ENCODE results near the gene EFNB2. TPM values are rescaled to one million over a fixed set of nuclear protein-coding genes. Genes with fewer than 3 reads are reported as not detected.
A peak's percentile ranks its signal among the peaks of the same experiment; 100 is the strongest.

EFNB2 gene
- total RNA-seq, 2 donors from 2014 or later, result 15.5 to 17.4 TPM

DNA sequence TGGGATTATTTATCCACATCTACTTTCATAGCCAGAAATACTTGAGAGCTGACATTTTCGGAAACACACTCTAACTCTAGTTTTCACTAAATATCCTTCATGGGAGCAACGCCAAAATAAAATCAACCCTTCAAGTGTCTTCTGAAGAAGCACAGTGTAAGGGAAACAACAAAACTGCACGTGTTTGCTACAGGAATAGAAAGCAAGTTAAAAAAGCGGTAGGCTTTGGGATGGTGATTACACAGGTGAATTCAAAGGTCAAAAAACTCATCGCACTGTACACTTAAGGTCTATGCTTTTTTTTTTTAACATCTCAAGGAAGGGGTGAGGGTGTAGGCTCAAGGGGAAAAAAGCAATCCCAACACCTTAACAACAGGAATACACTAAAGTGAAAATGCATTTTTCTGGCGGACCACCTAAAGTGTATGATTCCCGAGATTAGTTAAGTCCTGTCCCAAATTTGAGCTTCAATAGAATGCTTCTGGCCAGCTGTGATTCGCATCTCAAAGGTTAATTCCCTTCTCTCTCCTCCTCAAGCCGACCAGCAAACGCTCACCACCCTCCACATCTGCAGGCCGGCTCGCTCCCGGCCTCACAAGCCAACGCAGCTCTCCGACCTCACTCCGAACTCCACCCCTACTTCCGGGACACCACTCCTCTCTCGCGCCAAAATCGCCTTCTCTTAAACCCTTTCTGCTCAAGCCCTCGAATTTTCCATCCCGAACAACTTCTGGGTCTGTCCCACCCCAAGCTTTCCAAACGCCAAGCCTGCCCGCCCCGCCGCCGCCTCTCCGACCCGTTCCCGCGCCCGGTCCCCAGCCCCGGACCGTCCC, 31.4 kb upstream of the EFNB2 start:
- H3K4me3 ChIP-seq, result peak overlapping the region; percentile 78 to 85
- peak overlapping the region; percentile 96 to 99 for H3K27ac ChIP-seq
- TF ChIP-seq, protein P1, sequence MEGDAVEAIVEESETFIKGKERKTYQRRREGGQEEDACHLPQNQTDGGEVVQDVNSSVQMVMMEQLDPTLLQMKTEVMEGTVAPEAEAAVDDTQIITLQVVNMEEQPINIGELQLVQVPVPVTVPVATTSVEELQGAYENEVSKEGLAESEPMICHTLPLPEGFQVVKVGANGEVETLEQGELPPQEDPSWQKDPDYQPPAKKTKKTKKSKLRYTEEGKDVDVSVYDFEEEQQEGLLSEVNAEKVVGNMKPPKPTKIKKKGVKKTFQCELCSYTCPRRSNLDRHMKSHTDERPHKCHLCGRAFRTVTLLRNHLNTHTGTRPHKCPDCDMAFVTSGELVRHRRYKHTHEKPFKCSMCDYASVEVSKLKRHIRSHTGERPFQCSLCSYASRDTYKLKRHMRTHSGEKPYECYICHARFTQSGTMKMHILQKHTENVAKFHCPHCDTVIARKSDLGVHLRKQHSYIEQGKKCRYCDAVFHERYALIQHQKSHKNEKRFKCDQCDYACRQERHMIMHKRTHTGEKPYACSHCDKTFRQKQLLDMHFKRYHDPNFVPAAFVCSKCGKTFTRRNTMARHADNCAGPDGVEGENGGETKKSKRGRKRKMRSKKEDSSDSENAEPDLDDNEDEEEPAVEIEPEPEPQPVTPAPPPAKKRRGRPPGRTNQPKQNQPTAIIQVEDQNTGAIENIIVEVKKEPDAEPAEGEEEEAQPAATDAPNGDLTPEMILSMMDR (IDR thresholded peaks at IDR 0.05), result no peak
- H3K4me1 ChIP-seq, result peaks cover 0 to 52% of the 10 kb centered on the region in 2 donors
- DNase-seq (ENCODE audit: low spot score), result no peak
- H3K36me3 ChIP-seq, result no peaks in the 10 kb centered on the region
- no peaks in the 10 kb centered on the region for H3K9me3 ChIP-seq
- H3K27me3 ChIP-seq, result no peaks in the 10 kb centered on the region

DNA sequence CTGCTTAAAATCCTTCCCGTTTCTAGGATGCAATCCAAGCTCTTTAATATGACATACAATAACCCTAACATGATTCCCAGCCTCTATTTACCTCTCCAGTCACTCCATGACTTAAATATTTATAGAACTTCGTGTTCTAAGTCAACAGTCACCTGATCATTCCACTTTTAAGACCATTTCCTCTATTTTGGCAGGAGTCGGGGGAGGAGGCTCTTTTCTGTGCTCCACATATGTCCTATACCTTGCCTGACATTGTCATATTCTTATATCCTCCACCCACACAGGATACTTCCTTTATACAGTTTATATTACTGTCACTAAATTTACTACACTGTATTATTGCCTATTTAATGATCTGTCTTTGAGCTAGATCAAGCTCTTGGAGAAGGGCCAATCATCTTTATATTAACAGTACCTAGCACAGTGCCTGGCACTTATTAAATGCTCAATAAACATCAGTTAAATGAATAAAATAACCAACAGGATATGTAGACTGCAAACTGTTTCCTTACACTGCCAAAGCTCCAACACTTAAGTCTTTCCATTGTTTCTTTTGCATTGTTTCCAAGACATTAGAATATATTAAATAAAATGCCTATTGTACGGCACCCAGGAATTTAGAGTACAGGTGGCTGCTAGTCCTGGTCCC, 29.8 kb upstream of the EFNB2 start:
- peaks cover 0 to 67% of the 10 kb centered on the region in 2 donors for H3K4me1 ChIP-seq

DNA sequence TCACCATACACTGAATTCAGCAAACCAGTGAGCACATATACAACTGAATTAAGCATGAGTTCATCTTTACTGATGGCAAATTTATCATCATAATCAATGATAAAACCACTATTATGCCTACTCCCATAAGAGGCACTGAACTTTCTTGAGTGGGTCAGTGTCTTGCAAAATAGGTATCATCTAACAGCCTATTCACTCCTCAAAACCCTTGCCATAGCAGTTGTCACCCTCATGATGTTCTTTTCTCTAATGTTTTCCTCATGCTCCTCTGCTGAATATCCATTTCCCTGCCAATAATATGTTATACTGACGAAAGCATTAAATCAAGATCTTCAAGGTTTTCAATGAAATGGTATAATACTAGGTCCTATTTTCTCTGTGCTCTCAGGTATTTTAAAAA, 26.8 kb upstream of the EFNB2 start:
- TF ChIP-seq, protein P1 (IDR thresholded peaks at IDR 0.05), result no peak
- Histone ChIP-seq H3K4me1 (peaks cover 0 to 83% of the 10 kb centered on the region in 2 donors), H3K27ac (peak overlapping the region in 1 of 2 donors; percentile 43)

More for the DNA sequence above, 29.8 kb upstream of the EFNB2 start:
- TF ChIP-seq, protein P1 (IDR thresholded peaks at IDR 0.05), result no peak
- Histone ChIP-seq H3K27ac (peak overlapping the region in 1 of 2 donors; percentile 24), H3K9me3 (no peaks in the 10 kb centered on the region), H3K36me3 (no peaks in the 10 kb centered on the region), H3K27me3 (no peaks in the 10 kb centered on the region), H3K4me3 (no peak overlapping the region)
- no peak for DNase-seq (ENCODE audit: low spot score)

DNA sequence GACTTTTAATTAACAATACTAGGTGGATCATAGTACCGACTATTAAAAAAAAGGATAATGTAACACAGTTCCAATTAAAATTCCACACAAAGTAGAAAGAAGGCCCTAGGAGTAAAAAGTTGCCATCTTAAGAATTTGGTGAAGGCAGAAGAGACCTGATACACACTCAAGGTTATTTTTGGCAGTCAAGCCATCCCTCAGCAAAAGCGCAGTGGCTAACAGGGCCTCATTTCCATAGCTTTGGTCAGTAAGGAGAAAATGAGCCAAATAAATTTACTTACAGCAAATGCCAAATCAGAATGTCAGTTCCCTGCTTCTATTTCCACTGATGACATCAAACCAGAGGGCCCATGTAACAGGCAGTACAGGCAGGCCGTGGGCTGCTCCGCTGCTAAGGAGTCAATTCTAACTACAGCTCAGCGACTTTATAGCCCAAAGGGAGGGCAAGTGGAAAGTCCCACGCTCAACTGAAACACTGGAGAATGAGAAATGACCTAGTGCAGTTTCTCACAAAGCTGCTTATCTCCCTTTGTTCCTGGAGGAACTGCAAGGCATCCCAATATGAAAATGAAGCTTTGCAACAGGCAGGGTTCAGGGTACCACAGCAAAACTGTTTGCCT, 26.2 kb upstream of the EFNB2 start:
- Histone ChIP-seq H3K9me3 (no peaks in the 10 kb centered on the region), H3K36me3 (peaks cover 28% of the 10 kb centered on the region), H3K4me3 (no peak overlapping the region), H3K4me1 (peaks cover 0 to 82% of the 10 kb centered on the region in 2 donors), H3K27ac (peak overlapping the region in 1 of 2 donors; percentile 43), H3K27me3 (no peaks in the 10 kb centered on the region)
- TF ChIP-seq, protein P1 (IDR thresholded peaks at IDR 0.05), result no peak
- DNase-seq (ENCODE audit: low spot score), result no peak

More for the DNA sequence above, 26.8 kb upstream of the EFNB2 start:
- no peaks in the 10 kb centered on the region for H3K9me3 ChIP-seq
- peaks cover 21% of the 10 kb centered on the region for H3K36me3 ChIP-seq
- no peak for DNase-seq (ENCODE audit: low spot score)
- H3K27me3 ChIP-seq, result no peaks in the 10 kb centered on the region
- no peak overlapping the region for H3K4me3 ChIP-seq

DNA sequence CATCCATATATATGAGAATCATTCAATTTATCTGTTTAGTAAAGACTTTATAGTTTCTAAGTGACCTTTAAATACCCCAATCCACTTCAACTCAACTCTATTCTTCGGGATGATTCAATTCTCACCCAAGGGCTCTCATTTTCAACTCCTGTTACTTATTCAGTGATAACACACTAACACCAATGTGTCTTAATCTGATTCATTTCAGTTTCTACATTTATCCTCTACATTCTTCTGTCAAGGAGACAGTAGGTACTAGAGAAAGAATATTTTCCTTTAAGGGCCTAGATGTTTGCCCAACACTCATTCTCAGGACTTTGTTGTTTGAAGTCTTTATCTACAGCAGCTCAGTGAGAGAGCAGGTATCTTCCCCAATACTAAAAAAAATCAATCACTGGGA, 25.4 kb upstream of the EFNB2 start:
- H3K36me3 ChIP-seq, result peaks cover 36% of the 10 kb centered on the region
- no peak overlapping the region for H3K4me3 ChIP-seq
- no peak for DNase-seq (ENCODE audit: low spot score)
- H3K4me1 ChIP-seq, result peaks cover 0 to 76% of the 10 kb centered on the region in 2 donors
- H3K27me3 ChIP-seq, result no peaks in the 10 kb centered on the region
- no peaks in the 10 kb centered on the region for H3K9me3 ChIP-seq
- peak overlapping the region in 1 of 2 donors; percentile 43 for H3K27ac ChIP-seq
- TF ChIP-seq, protein P1 (IDR thresholded peaks at IDR 0.05), result no peak

Measured in right atrium auricular region (tissue), 2 donors.